Measurements from ENCODE around the gene HOXA3. TPM values are rescaled to one million over a fixed set of nuclear protein-coding genes. Genes with fewer than 3 reads are reported as not detected.

The HOXA3 gene
- total RNA-seq, 1 experiment from 2014 or later, result not detected

DNA sequence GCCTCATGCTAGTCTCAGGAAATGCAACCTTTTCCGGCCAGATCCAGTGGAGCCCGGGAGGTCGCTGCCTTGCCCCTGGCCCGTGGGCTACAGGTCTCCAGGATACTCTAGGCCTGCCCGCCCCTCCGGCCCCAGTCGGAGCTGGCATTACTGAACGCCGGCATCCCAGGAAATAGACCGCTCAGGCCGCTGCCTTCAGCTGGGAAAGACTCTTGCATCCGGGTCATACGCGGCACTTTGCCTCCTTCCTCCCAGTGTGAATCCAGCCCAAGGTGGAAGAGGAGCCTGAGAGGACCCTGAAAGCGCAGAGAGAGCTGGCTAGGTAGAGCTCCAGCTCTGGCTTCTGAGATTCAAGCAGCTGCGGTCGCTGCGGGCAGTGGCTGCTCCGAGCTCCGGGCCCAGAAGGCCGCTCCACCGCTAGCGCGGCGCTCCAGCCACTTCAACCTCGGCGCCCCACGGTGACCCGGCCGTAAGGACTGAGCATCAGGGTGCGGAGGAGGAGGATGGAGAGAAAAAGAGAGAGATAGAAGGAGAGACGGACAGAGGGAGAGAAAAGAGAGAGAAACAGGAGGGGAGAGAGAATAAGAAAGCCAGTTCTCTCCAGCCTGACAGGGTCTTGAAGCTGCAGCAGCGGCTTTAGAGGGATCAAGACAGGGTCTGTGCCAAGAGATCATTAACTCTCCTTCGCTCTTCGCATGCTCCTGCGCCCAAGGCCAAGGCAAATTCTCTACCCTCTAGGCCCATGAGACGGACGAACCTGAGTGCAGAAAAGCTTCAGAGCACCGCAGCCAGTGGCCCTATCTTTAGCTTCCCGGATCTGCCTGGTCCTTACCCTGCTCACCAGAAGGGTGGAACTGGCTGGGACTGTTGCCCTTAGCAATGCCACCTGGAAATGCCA lies 23.5 kb upstream of the HOXA3 start:
- DNase-seq (ENCODE audit: low spot score), result no peak
- Mint-ChIP-seq H3K27me3 (ENCODE audit: low read depth) (peaks cover 99% of the 10 kb centered on the region), H3K27ac (no peak overlapping the region), H3K9me3 (no peaks in the 10 kb centered on the region), H3K4me1 (peaks cover 27% of the 10 kb centered on the region), H3K4me3 (no peak overlapping the region), H3K36me3 (no peaks in the 10 kb centered on the region)
- TF ChIP-seq NR3C1 (CRISPR knock-in tag; conservative IDR thresholded peaks at IDR 0.05; ENCODE audit: low read depth) (no peak), SMAD3 (CRISPR knock-in tag; IDR thresholded peaks at IDR 0.05; ENCODE audit: borderline replicate concordance) (no peak), ETV6 (CRISPR knock-in tag; IDR thresholded peaks at IDR 0.05) (no peak)
- CTCF ChIA-PET, result interaction anchor here (0.6 to 2.3 kb wide), 7 partner anchors 9 to 78 kb away, joined by 3 to 6 read pairs (median 4); partner anchors contain the start of genes HOXA11 and HOXA9
- POLR2A ChIA-PET, result interaction anchor here (0.8 kb wide), 1 partner anchor 29 kb away, joined by 3 read pairs; no protein-coding TSS in a partner anchor
- ATAC-seq, result peak; percentile 2; the same call in 1 of the 2 replicates

DNA sequence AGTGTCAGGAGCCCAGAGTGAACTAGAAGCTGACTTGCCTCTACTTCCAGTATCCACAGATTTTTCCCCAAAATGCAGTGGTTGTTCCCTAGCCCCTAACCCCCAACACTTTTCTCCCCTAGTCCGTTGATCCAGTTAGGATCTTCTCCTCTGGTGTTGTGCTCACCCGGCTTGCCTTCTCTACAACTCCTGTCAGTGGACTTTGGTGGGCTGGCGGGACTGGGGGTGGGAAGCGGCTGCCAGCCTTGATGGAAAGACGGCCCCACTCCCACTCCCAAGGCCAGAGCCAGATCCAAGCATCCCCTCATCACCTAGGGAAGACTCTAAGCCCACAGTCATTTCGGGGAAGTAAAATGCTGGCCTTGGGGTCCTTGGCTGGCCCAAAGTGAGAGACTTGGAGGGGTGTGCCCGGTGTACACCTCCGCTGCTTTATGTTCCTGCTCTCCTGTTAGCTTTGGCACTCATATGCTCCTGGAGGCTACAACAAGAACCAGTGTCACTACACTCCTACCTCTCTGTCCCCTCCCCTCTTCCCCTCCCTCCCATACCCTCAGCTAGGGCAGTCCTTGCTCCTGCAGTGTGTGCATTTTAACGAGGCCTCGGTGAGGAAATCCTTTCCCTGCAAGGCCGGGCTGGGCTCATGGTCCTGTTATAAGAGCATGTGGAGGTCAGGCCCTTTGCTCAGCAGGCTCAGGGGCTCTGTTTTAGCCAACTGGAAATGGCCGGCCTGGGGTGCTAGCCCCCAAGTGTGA lies 22.7 kb upstream of the HOXA3 start:
- H3K9me3 Mint-ChIP-seq, result no peaks in the 10 kb centered on the region
- H3K27me3 Mint-ChIP-seq (ENCODE audit: low read depth), result peaks cover 99% of the 10 kb centered on the region
- TF ChIP-seq, protein P1, sequence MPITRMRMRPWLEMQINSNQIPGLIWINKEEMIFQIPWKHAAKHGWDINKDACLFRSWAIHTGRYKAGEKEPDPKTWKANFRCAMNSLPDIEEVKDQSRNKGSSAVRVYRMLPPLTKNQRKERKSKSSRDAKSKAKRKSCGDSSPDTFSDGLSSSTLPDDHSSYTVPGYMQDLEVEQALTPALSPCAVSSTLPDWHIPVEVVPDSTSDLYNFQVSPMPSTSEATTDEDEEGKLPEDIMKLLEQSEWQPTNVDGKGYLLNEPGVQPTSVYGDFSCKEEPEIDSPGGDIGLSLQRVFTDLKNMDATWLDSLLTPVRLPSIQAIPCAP (CRISPR knock-in tag; IDR thresholded peaks at IDR 0.05), result no peak
- TF ChIP-seq ZNF232 (CRISPR knock-in tag; IDR thresholded peaks at IDR 0.05) (no peak), ZNF671 (CRISPR knock-in tag; IDR thresholded peaks at IDR 0.05) (no peak), NFYB (CRISPR knock-in tag; conservative IDR thresholded peaks at IDR 0.05; ENCODE audit: low read depth) (no peak)
- TF ChIP-seq, protein P2, sequence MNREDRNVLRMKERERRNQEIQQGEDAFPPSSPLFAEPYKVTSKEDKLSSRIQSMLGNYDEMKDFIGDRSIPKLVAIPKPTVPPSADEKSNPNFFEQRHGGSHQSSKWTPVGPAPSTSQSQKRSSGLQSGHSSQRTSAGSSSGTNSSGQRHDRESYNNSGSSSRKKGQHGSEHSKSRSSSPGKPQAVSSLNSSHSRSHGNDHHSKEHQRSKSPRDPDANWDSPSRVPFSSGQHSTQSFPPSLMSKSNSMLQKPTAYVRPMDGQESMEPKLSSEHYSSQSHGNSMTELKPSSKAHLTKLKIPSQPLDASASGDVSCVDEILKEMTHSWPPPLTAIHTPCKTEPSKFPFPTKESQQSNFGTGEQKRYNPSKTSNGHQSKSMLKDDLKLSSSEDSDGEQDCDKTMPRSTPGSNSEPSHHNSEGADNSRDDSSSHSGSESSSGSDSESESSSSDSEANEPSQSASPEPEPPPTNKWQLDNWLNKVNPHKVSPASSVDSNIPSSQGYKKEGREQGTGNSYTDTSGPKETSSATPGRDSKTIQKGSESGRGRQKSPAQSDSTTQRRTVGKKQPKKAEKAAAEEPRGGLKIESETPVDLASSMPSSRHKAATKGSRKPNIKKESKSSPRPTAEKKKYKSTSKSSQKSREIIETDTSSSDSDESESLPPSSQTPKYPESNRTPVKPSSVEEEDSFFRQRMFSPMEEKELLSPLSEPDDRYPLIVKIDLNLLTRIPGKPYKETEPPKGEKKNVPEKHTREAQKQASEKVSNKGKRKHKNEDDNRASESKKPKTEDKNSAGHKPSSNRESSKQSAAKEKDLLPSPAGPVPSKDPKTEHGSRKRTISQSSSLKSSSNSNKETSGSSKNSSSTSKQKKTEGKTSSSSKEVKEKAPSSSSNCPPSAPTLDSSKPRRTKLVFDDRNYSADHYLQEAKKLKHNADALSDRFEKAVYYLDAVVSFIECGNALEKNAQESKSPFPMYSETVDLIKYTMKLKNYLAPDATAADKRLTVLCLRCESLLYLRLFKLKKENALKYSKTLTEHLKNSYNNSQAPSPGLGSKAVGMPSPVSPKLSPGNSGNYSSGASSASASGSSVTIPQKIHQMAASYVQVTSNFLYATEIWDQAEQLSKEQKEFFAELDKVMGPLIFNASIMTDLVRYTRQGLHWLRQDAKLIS (CRISPR knock-in tag; IDR thresholded peaks at IDR 0.05; ENCODE audit: borderline replicate concordance), result no peak
- no peak overlapping the region for H3K27ac Mint-ChIP-seq
- POLR2A ChIA-PET, result no interaction called here
- no peak for DNase-seq (ENCODE audit: low spot score)
- peaks cover 27% of the 10 kb centered on the region for H3K4me1 Mint-ChIP-seq
- H3K4me3 Mint-ChIP-seq, result peak overlapping the region; percentile 50; the same call in 1 of the 2 replicates
- CTCF ChIA-PET, result interaction anchor here (0.9 to 2.3 kb wide), 6 partner anchors 9 to 77 kb away, joined by 3 to 6 read pairs (median 4); partner anchors contain the start of genes HOXA11 and HOXA9
- H3K36me3 Mint-ChIP-seq, result 0 out of 2 replicates have a peak, but pooled peaks cover 2% of the 10 kb centered on the region
- peak; percentile 10; the same call in 1 of the 2 replicates for ATAC-seq

DNA sequence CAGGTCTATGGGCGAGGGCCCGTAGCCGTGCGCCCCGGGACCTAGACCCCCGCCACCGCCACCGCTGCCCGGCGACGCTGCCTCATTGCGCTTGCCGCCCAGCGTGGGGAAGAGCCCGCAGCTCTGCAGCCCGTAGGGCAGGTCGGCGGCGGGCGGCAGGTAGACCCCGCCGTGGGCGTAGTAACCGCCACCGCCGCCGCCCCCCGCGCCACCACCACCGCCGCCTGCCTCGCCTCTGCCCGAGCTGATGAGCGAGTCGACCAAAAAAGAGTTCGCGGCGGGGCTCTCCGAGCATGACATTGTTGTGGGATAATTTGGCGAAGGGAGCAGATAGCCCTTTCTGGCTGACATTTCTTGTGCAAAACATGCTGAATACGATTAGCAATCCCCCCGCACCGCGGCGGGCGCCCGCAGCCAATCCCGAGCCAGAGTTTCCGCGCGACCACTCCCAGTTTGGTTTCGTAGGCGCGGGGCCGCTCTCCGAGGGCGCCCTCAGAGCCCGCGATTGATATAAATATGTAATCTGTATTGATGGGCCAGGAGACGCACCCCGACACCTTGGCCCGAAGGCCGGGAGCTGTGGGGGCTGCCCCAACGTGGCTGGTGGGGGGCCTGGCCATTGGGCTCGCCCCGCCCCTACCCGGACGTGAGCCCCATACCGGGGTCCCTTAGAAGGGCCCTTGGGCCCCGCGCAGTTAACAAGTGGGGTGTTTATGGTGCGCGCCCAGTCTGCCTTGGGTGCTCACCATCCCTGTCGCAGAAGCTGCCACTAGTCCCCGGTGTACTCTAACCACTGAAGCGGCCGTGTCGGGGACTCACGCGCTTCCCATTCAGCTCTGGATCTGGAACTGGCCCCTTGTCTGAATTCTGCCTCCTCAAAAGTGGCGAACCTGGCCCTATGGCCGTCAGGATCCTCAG lies 21.8 kb upstream of the HOXA3 start, which contains the start of gene HOXA10:
HOXA10 (minus strand) TSS at position 365 of the 918 bp plus-strand sequence; CDS start at position 351, 14 bp downstream.
- TF ChIP-seq EMX1 (CRISPR knock-in tag; IDR thresholded peaks at IDR 0.05) (no peak), ZNF416 (CRISPR knock-in tag; IDR thresholded peaks at IDR 0.05) (no peak), ZNF121 (CRISPR knock-in tag; IDR thresholded peaks at IDR 0.05) (no peak), ZNF671 (CRISPR knock-in tag; IDR thresholded peaks at IDR 0.05) (no peak), TCF7 (CRISPR knock-in tag; IDR thresholded peaks at IDR 0.05; ENCODE audit: low read depth) (no peak), ZNF263 (CRISPR knock-in tag; IDR thresholded peaks at IDR 0.05; ENCODE audit: low read depth) (no peak)
- TF ChIP-seq, protein P3, sequence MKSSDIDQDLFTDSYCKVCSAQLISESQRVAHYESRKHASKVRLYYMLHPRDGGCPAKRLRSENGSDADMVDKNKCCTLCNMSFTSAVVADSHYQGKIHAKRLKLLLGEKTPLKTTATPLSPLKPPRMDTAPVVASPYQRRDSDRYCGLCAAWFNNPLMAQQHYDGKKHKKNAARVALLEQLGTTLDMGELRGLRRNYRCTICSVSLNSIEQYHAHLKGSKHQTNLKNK (CRISPR knock-in tag; IDR thresholded peaks at IDR 0.05), result no peak
- TF ChIP-seq, protein P4, sequence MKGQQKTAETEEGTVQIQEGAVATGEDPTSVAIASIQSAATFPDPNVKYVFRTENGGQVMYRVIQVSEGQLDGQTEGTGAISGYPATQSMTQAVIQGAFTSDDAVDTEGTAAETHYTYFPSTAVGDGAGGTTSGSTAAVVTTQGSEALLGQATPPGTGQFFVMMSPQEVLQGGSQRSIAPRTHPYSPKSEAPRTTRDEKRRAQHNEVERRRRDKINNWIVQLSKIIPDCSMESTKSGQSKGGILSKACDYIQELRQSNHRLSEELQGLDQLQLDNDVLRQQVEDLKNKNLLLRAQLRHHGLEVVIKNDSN (CRISPR knock-in tag; IDR thresholded peaks at IDR 0.05), result no peak
- TF ChIP-seq, protein P5, sequence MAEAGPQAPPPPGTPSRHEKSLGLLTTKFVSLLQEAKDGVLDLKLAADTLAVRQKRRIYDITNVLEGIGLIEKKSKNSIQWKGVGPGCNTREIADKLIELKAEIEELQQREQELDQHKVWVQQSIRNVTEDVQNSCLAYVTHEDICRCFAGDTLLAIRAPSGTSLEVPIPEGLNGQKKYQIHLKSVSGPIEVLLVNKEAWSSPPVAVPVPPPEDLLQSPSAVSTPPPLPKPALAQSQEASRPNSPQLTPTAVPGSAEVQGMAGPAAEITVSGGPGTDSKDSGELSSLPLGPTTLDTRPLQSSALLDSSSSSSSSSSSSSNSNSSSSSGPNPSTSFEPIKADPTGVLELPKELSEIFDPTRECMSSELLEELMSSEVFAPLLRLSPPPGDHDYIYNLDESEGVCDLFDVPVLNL (CRISPR knock-in tag; IDR thresholded peaks at IDR 0.05; ENCODE audit: borderline replicate concordance, low read depth), result no peak
- Mint-ChIP-seq H3K4me1 (peaks cover 20% of the 10 kb centered on the region), H3K4me3 (peak within 1 kb of the TSS; percentile 50; the same call in 1 of the 2 replicates), H3K27me3 (ENCODE audit: low read depth) (peaks cover 99% of the 10 kb centered on the region), H3K36me3 (0 out of 2 replicates have a peak, but pooled peaks cover 2% of the 10 kb centered on the region), H3K27ac (no peak within 1 kb of the TSS), H3K9me3 (no peaks in the 10 kb centered on the region)
- CTCF ChIA-PET, result interaction anchor here (1.0 to 1.6 kb wide), 4 partner anchors 13 to 76 kb away, joined by 3 to 5 read pairs (median 4); no protein-coding TSS in a partner anchor
- POLR2A ChIA-PET, result no interaction called here
- ATAC-seq (no peak), DNase-seq (ENCODE audit: low spot score) (no peak)

Measured in WTC11 (cell line).